GM12878 (cell line): ENCODE data around the gene MACROD2.

Source experiments
- ATF3 ChIP-seq: IDR thresholded peaks from 2 replicates; pipeline ENCODE4 v1.6.1; 2011; ENCODE audit warnings: low read depth, mild to moderate bottlenecking, low read length, moderate library complexity, borderline replicate concordance; ENCODE audit errors: extremely low read depth
- CBX3 ChIP-seq: fragments of 200-600 bp; sonication (generic); IDR thresholded peaks from 2 replicates; pipeline ENCODE4 v1.6.1; 2016; ENCODE audit warnings: low read depth, borderline replicate concordance
- EZH2 ChIP-seq: IDR thresholded peaks from 2 replicates; pipeline ENCODE4 v1.6.1; 2012; ENCODE audit warnings: low read depth, mild to moderate bottlenecking, control low read depth, inconsistent platforms, low read length, borderline replicate concordance; ENCODE audit not compliant: control insufficient read depth
- JUNB ChIP-seq: IDR thresholded peaks from 2 replicates; pipeline ENCODE4 v1.6.1; 2016; ENCODE audit warnings: antibody characterized with exemption, mild to moderate bottlenecking
- MEF2A ChIP-seq: IDR thresholded peaks from 2 replicates; pipeline ENCODE4 v1.6.1; 2011; ENCODE audit warnings: low read depth, mild to moderate bottlenecking, low read length, moderate library complexity; ENCODE audit not compliant: insufficient read depth
- MYC ChIP-seq: IDR thresholded peaks from 2 replicates; pipeline ENCODE4 v1.6.1; 2011; ENCODE audit warnings: mild to moderate bottlenecking, low read length, moderate library complexity, inconsistent platforms; ENCODE audit not compliant: insufficient read depth, insufficient replicate concordance, insufficient read length, severe bottlenecking
- NRF1 ChIP-seq: conservative IDR thresholded peaks from 2 replicates; pipeline ENCODE4 v1.6.1; 2011; ENCODE audit warnings: mild to moderate bottlenecking, low read depth, low read length, improper control_type of control experiment
- POLR2AphosphoS5 ChIP-seq: IDR thresholded peaks from 2 replicates; pipeline ENCODE4 v1.6.1; 2011; ENCODE audit warnings: mild to moderate bottlenecking, low read length, inconsistent platforms
- SPI1 ChIP-seq: IDR thresholded peaks from 2 replicates; pipeline ENCODE4 v1.6.1; 2011; ENCODE audit warnings: low read depth, mild to moderate bottlenecking, low read length, moderate library complexity, borderline replicate concordance; ENCODE audit not compliant: insufficient read depth
- ZNF384 ChIP-seq: IDR thresholded peaks from 2 replicates; pipeline ENCODE4 v1.6.1; 2012; ENCODE audit warnings: low read depth, mild to moderate bottlenecking, low read length, improper control_type of control experiment, borderline replicate concordance
- ZZZ3 ChIP-seq: IDR thresholded peaks from 2 replicates; pipeline ENCODE4 v1.6.1; 2011; ENCODE audit warnings: low read depth; ENCODE audit not compliant: control insufficient read depth, insufficient read length
- TF ChIP-seq, protein P1 (sequence below): fragments of 450-650 bp; IDR thresholded peaks from 2 replicates; pipeline ENCODE4 v1.6.1; 2016; ENCODE audit warnings: mild to moderate bottlenecking

DNA sequence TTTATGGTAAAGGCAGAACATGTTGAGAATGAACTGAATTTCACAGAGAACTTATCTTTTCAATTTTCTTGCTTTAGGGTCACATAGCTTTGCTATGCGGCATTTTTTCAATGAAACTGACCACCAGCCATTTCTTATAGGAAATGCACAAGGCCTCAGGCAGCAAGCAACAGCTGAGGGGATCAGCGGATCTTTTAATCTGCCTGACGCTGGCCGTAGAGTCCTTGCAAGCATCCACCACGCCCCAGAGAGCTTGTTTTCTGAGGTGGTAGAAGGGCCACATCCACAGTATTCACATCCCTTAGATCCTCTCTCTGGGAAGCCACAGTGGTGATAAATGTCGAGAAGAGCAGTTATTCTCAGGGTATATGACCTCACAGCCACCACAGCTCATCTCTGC is 307.8 kb downstream of the MACROD2 start:
- TF ChIP-seq EZH2: no peak
- TF ChIP-seq MEF2A: no peak
- TF ChIP-seq, protein P1, sequence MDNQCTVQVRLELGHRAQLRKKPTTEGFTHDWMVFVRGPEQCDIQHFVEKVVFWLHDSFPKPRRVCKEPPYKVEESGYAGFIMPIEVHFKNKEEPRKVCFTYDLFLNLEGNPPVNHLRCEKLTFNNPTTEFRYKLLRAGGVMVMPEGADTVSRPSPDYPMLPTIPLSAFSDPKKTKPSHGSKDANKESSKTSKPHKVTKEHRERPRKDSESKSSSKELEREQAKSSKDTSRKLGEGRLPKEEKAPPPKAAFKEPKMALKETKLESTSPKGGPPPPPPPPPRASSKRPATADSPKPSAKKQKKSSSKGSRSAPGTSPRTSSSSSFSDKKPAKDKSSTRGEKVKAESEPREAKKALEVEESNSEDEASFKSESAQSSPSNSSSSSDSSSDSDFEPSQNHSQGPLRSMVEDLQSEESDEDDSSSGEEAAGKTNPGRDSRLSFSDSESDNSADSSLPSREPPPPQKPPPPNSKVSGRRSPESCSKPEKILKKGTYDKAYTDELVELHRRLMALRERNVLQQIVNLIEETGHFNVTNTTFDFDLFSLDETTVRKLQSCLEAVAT: no peak
- TF ChIP-seq ZNF384: no peak
- no peak for TF ChIP-seq MYC
- no peak for TF ChIP-seq CBX3
- no peak for TF ChIP-seq JUNB
- TF ChIP-seq ZZZ3: no peak
- no peak for TF ChIP-seq NRF1
- no peak for TF ChIP-seq ATF3
- no peak for TF ChIP-seq POLR2AphosphoS5
- no peak for TF ChIP-seq SPI1
